GM19240 (cell line): Measurements from ENCODE around the gene NUP88.
A peak's percentile ranks its signal among the peaks of the same experiment; 100 is the strongest.

ENCODE experiments used
- DNase-seq: peaks from one replicate; pipeline ENCODE4 v3.0.0; 2011; ENCODE audit warnings: low spot score; ENCODE audit not compliant: insufficient read length

The NUP88 gene

GRCh38 chr17:5419959-5420653 is 644 bp upstream of the NUP88 start, which contains the start of gene RPAIN:
Gene RPAIN, plus strand, starts transcription at chr17:5420182. Its CDS starts 29 bp downstream, at chr17:5420211.
- peak; percentile 50 for DNase-seq

DNA sequence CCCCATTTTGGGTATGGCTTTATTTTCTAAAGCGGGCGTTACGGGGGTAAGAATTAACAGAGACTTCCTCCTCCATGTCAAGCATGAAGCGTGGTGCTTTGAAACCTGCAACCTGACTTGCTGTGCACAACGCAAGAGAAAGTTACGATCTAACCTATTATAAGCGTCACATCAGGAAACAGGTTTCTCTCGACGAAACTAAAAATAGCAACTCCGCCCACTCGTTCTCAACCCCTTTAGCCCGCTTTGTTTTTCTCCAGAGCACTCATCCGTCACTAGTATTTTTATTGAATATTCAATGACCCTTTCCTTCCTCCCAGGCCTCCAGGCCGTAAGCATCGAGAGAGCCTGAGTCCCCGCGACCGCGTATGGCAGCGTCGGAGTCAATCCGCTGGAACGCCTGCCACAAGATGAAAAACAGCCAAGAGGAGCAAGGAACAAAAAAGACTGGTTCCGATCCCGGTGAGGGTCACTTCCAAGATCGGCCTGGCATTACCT is 555 bp downstream of the NUP88 start:
- DNase-seq: no peak

DNA sequence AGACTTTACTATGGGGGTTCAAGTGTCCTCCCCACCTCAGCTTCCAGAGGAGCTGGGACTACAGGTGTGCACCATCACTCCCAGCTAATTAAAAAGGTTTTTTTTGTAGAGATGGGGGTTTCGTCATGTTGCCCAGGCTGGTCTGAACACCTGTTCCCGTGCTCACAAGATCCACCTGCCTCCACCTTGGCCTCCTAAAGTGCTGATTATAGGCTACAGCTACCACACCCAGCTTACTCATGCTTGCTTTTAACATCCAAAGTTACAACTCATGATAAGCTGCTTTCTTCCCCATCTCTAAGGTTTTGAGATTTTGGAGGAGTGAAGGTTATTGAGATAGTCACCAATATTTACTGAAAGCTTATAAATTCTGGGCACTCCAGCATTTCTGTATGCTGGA is 2.6 kb downstream of the NUP88 start:
- DNase-seq: no peak

- DNase-seq: no peak
Measured at GRCh38 chr17:5413682-5414081, 5.8 kb downstream of the NUP88 start.

- no peak for DNase-seq
Measured at GRCh38 chr17:5410594-5411272, 8.7 kb downstream of the NUP88 start.

DNA sequence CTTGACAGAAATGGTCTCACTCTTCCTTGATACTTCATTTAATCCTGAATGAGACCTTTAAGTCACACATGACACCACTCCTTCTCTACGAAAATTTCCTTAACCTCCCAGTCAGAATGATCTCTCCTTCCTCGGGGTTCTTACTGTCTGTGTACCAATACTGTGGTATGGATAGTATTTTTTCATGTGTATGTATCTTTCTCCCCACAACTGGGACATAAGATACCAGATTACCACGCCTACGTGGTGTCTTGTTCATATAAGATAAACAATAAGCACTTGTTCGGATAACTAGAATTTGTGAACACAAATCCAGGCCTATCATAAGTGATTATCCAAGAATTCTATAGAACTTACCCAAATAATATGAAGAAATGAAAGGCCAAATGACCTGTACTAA is 11.3 kb downstream of the NUP88 start:
- DNase-seq: no peak

DNA sequence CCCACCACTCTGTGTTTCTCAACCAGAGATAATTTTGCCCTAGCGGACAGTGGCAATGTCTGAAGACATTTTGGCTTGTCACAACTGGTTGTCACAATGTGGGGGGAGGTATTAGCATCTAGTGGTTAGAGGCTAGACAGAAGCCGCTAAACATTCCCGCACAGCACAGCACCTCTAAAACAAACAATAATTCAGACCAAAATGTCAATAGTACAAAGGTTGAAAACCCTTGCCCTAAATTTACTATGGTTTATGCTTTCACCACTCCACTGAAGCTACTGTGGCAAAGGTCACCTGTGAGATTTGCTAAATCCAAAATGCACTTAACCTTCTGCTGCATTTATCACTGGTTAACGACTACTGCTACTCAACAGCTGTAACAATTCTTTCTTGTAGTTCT is 14.1 kb downstream of the NUP88 start:
- no peak for DNase-seq

- no peak for DNase-seq
Measured at GRCh38 chr17:5399767-5400166, 19.7 kb downstream of the NUP88 start.

GRCh38 chr17:5396612-5397011 is 22.9 kb downstream of the NUP88 start:
- DNase-seq: no peak

GRCh38 chr17:5391678-5392077 is 27.8 kb downstream of the NUP88 start:
- no peak for DNase-seq

GRCh38 chr17:5381542-5381941 is 37.9 kb downstream of the NUP88 start:
- no peak for DNase-seq

DNA sequence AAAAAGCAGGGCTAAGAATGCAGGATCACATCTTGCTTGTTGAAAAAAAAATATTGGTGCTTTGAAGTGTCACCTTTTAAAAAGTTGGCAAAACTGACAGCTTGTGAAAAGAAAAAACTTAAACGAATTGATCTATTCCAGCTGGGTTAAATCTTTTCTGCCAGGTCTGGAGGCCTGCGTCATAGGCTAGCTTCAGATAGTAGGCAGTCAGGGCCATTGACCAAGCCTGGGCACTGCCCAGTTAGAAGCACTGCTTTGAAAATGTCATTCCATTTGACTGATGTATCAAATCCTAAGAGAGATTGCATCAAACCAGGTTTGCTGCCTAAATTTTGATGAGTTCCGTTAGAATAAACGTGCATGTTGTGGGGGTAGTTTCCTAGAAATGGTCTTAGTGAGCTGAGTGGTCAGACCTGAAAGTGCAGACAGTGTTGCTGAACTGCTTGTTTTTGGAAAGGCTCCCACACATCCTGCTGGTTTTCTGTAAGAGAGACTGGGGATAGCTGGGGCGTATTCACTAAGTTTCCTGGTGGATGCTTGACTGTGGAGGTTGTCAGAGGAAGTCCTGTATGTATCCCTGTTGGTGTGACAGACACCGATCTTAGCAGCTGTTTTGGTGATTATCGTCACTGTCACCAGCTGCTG is 38.8 kb downstream of the NUP88 start:
- DNase-seq: no peak

- no peak for DNase-seq
Measured at GRCh38 chr17:5379351-5380107, 39.9 kb downstream of the NUP88 start.

- no peak for DNase-seq
Measured at GRCh38 chr17:5378566-5379207, 40.8 kb downstream of the NUP88 start.

DNA sequence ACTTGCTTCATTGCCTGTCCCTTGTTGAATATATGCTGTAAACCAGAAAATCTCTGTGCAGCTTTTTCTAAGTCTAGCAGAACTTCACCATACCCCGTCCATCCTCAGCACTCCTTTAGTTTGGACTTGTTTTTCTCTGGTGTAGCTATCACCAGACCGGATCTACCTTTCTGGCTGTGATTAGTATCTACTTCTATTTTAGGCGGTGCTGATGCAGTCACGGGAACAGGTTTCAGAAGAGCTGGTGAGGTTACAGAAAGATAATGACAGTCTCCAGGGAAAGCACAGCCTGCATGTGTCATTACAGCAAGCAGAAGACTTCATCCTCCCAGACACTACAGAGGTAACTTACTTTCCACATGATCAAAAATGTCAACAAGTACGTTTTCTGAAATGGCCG is 46.4 kb downstream of the NUP88 start:
- DNase-seq: no peak

- DNase-seq: no peak
Measured at GRCh38 chr17:5370411-5370810, 49.1 kb downstream of the NUP88 start.

- DNase-seq: no peak
Measured at GRCh38 chr17:5365831-5366230, 53.6 kb downstream of the NUP88 start.

- no peak for DNase-seq
Measured at GRCh38 chr17:5364696-5365095, 54.8 kb downstream of the NUP88 start.

GRCh38 chr17:5364156-5364555 is 55.3 kb downstream of the NUP88 start:
- DNase-seq: no peak

- no peak for DNase-seq
Measured at GRCh38 chr17:5362162-5362811, 57.2 kb downstream of the NUP88 start.

GRCh38 chr17:5361426-5361825 is 58.0 kb downstream of the NUP88 start:
- DNase-seq: no peak
